Limb (tissue), 2 donors: ENCODE data around the gene ARHGEF39.
A peak's percentile ranks its signal among the peaks of the same experiment; 100 is the strongest.
"Not testable (repeated sequence)": the region's sequence is repeated elsewhere in the genome, so short reads cannot be mapped to it uniquely, and the experiment has no call there.

ENCODE experiments used
- DNase-seq, 2 donors: peaks; one replicate each; pipeline ENCODE4 v3.0.0-alpha.2; 2016; ENCODE audit errors: extremely low spot score in 2 of 2

The ARHGEF39 gene

DNA sequence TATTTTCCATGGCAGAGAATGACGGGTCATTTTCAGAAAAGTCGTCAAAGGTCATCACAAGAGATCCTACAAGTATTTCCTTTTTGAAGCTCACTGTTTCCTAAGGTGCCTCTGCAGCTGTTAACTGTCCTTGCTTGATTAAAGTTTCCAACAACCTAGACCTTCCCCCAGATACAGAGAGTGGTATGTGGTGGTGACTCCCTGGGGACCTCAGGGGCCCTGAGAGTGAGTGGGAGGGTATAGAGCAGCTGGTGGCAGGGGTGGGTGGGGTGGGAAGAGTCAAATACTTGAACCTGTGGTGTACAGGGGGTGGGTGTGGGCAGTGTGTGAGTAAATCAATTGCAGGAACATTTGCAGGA lies 45.2 kb downstream of the ARHGEF39 start:
- DNase-seq = no peak

GRCh38 chr9:35618854-35619799 lies 45.9 kb downstream of the ARHGEF39 start:
- DNase-seq = no peak

DNA sequence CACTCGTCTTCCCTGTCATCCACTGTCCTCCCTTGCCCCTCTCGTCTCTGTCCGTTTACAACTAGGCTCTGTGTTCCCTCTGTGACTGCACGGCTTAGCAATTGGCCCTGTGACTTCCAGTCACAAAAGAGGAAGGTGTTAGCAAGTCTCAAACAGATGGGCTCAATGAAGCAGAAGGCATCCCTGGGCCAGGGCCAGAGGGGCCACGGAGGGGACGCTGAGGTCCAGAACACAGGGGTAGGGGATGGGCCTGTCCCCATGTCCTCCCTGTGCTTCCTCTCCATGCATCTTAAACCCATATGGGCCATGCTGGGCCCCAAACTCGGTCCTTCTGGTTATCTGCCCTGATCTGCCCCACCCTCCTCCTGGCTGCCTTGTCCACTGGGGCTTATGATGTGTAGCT lies 46.7 kb downstream of the ARHGEF39 start, which contains the start of gene CD72:
Gene CD72 (minus strand): TSS at position 89 of the 403 bp plus-strand sequence. CDS start 110 bp downstream, outside the sequence.
- DNase-seq = no peak

GRCh38 chr9:35617548-35617947 lies 47.4 kb downstream of the ARHGEF39 start:
- no peak for DNase-seq

- peak; percentile 15 to 62 for DNase-seq
These were observed 48.1 kb downstream of the ARHGEF39 start for GRCh38 chr9:35616681-35617459.

DNA sequence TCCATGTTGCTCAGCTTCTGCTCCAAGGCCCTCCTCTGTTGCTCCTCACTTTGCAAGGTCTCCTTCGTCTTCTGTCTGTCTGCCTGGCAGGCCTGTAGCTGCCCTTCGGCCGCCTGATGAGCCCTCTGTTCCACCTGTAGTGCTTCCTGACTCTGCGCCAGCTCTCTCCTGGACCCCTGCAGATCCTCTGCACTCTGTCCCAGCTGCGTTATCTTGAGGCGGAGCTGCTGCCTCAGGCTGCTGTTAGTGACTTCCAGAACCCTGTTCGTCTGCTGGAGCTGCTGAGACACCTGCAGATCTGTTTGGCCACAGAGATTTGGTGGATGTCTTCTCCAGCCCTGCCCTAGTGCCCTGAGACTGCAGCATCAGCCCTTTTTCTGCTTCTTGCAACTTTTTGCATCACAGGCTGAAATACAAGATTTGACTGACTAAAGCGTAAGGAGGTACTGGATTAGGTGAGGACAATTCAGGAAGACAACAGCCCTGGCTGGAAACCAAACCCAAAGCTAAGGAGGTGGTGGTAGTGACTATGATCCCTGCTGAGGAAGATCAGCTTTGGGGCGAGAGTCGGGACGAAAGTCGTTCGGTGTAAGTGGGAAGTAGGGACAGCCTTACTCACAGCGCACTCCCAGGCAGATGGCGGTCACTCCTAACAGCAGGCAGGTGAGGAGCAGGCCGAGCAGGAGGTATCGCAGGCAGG lies 48.9 kb downstream of the ARHGEF39 start:
- no peak for DNase-seq

- no peak for DNase-seq
These were observed 52.2 kb downstream of the ARHGEF39 start for GRCh38 chr9:35612843-35613242.

GRCh38 chr9:35612066-35612465 lies 52.9 kb downstream of the ARHGEF39 start:
- DNase-seq = not testable (repeated sequence)

DNA sequence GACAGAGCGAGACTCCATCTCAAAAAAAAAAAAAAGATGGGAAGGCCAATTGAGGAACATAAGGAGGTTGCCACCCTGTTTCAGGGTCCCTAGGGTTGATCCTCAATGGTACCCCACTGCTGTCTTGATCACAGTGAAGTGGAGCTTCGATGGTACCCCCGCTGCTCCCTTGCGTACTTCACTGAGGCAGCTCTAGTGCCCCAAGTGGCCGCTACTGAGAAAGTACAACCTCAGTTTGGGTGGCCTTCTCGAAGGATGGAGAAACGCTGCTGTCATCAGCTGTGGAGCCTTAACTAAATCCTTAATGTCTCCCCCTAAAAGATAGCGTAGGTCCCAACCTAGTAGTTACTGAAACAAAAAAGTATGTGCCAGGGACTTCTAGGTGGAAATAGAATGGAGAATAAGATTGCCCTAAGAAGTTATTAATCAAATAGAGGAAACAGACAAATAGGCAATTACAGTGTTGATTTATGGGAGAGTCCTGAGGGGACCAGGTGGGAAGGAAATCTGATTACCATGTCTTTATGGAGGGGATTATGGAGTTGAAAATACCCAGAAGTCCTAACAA lies 53.7 kb downstream of the ARHGEF39 start:
- DNase-seq = no peak

- no peak for DNase-seq
These were observed 55.2 kb downstream of the ARHGEF39 start for GRCh38 chr9:35609820-35610163.
